COLO829 (cell line): ENCODE measurements around the gene MYCBP2.
A peak's percentile ranks its signal among the peaks of the same experiment; 100 is the strongest.
"Not testable (repeated sequence)": the region's sequence is repeated elsewhere in the genome, so short reads cannot be mapped to it uniquely, and the experiment has no call there.

ENCODE experiments used
- DNase-seq: peaks from one replicate; pipeline ENCODE4 v3.0.0; 2012; ENCODE audit warnings: low spot score

The MYCBP2 gene

DNA sequence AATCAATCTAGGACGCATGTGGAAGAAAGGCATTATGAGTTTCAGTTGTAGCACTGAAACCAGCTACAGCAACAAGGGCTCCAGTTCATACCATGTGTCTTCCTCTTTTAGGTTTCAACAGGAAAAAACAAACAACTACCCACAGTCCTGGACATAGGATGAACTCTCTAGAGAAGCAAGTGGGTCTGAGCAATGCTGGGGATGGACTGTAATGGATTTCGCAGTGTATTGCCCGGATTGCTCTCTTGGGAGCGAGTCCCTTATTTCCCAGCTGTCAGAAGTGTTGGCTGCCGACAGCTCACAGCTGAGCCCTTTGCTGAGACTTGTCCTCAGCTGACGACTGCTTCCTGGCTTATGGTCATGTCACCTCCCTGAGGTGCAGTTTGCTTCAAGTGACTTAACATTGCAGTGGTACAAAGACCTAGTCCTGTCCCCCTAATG lies 12.1 kb upstream of the MYCBP2 start:
- no peak for DNase-seq

DNA sequence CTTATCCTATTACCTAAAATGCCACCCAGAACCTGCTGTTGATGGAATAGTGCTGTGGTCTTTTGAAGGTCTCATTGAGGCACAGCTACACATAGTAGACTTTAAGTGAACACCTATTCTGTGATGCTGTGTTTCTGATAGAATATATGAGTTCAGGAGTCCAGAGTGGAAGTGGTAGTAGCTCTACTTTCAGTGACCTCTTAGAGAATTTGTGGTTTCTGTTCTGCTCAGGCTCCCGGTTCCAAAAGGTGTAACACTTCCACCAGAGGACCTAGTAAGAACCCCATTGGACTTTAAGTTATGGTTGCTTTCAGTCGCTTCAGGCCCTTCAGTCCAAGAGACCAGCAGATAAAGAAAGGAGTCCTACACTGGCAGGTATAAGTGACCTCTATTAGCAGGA lies 11.4 kb upstream of the MYCBP2 start:
- DNase-seq, result no peak

DNA sequence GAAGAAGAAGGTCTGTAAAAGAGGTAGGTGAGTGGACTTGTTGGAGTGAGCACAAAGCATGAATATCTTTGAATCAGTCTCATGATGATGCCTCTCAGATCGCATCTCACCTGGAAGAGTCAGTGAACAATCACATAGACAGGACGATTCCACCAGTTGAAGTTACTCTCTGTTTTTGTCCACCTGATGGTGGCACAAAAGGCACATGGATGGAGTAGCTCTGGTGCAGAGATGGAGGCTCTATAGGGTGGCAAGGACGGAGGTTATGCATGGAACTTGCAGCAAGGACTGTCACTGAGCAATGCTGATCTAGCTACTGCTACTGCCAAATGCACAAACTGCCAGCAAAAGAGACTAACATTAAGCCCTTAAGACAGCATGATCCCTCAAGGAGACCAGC lies 10.3 kb upstream of the MYCBP2 start:
- DNase-seq, result no peak

DNA sequence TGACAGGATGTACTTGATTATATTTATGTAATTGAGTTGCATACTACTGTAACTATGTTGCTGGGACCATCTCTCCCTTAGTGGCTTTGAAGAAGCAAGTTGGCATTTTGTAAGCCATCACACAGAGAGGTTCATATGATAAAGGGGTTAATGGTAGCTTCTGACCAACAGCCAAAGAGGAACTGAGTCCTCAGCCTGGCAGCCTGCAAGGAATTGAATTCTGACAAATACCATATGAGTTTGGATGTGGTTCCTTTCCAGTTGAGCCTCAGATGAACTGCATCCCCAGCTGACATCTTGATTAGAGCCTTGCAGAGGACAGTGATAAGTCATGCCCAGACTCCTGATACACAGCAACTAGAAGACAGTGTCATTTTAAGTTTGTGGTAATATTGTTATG lies 8.6 kb upstream of the MYCBP2 start:
- no peak for DNase-seq

DNA sequence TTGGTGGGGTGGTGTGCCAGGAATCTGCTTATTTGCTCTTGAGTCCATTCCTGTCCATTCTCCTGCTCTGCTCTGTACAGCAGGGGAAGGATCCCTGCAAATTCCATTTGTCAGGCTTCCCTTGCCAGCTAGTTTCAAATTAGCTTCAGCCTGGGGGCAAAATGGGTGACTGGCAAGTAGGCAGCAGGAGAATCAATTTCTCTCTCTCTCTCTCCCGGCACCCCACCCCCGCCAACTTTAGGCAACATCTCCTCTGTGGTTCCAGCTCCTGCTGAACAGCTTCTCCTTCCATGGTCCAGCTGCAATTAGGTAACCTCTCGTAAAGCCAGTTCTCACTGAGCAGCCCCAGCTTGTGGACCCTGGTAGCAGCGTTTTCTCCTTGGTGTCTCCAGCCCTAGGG lies 6.7 kb upstream of the MYCBP2 start:
- DNase-seq, result no peak

DNA sequence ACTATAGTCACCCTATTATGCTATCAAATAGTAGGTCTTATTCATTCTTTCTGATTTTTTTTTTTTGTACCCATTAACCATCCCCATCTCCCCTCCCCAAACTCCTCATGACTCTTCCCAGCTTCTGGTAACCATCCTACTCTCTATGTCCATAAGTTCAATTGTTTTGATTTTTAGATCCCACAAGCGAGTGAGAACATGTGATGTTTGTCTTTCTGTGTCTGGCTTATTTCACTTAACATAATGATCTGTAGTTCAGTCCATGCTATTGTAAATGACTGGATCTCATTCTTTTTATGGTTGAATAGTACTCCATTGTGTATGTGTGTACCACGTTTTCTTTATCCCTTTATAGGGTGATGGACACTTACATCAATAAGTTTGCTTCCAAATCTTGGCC lies 4.5 kb upstream of the MYCBP2 start:
- DNase-seq, result no peak

DNA sequence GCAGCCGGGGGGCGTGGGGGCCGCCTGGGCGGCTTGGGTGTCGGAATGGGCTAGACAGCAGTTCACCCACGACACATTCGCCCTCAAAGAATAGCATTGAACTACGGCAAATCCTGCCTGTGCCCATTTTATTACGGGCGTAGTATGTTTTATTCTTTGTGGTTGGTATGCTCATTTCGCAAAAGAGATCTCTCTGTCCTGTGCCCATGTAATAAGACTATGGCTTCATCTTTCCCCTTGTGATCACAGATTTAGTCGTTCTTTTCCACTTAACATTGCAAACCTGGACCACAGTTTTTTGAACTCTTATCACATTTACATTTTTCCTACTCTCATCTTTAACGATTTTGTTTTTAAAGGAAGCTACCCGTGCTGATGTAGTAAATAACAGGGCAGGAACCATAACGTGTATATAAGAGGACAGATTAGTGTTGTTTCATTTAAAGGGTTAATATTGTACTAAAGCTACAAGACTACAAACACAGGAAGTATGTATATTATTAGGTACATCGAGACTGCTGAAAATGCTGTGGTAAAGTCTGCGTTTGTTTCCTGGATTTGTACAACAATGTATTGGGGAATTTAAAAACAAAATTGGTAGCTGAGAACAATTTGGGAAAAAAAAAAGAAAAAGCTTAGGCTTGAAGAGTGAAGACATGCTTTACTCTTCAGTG lies 3.2 kb upstream of the MYCBP2 start:
- no peak for DNase-seq

DNA sequence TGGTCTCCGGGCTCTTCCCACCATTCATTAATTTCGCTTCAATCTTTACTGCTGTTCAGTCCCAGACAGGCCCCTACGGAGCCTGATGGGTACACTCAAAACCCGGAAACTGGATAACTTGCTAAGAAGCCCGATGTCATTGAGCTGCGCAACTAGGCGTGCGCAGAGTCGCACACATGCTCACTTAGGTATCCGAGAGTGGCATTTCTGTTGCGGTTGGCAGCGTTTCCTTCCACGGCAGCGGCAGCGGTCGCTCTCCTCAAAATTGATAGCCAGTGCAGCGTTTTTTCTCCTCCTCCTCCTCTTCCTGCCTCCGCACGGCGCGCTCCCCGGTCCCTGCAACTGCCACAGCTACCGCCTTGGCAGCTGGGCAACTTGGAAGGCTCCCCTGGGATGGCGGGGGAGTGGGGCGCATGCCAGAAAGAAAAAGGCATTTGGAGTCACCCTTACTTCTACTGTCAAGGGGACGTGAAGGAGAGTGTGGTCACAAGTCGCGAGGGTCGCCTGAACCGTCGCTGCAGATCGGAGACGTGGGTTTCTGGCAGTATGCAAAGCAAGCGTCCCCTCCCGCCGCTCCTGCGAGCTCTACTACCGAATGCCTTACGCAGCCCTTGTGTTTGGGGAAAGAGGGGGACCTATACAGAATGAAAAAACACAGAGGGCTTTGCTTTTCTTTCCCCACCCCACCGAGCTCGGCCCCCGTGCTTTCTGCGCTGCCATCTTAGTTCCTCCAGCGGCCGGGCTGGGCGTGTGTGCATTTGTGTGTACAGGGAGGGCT lies 2.4 kb upstream of the MYCBP2 start:
- peak; percentile 87 for DNase-seq

DNA sequence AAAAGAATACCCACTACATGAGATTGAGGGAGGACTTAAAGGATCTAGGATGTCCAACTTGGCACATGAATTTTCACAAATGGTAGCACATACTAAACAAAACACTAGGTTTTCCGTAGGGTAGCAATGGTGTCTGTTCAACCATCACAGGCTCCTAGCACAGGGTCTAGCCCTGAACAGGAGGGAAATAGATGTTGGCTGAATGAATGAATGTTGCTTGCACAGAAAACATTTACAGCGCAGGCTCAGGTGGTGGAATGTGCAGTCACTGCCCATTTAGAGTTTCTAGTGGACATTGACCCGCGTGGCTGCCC lies 1.9 kb upstream of the MYCBP2 start:
- DNase-seq, result no peak

DNA sequence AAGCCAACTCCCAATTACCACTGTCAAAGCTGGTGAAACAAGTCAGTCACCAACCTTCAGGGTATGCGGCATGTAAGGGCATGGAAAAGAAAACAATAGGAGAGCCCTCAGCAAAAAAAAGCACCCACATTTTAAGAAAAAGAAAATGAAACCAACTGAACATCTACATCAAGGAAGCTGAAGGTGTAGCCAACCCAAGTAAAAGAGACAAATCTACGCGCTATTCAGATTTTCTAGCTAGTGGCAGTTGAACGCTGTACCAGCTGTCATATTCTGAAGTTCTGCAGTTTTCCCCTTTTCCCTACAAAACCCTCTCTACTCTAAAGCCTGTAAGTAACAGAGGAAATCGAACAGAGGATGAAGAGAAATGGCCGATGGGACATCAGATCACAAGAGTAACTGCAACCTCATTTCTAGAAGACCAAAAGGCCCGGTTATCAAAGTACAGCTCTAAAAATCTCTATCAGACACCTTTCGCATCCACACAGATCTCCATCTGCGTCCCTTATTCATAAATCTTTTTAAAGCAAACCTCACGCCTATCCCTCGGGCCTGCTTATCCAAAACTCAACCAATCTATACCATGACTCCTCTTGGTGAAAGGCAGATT lies 1.4 kb downstream of the MYCBP2 start:
- no peak for DNase-seq

DNA sequence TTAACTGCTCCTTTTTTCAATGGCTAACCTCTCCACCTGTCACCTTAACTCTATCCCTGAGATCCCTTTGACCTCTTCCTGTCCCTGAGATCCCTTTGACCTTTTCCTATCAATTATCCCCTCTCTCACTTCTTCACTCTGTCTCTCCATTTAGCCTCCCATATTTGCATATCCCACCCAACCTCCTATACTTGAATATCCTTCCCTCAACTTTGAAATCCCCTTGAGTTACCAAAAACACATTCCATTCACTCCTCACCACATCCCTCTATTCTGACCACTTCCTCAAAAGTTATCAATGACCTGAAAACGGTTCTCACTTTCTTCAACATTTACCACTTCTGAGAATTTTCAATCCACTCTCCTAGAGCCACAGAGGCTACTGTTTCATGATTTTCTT lies 3.0 kb downstream of the MYCBP2 start:
- DNase-seq, result no peak

DNA sequence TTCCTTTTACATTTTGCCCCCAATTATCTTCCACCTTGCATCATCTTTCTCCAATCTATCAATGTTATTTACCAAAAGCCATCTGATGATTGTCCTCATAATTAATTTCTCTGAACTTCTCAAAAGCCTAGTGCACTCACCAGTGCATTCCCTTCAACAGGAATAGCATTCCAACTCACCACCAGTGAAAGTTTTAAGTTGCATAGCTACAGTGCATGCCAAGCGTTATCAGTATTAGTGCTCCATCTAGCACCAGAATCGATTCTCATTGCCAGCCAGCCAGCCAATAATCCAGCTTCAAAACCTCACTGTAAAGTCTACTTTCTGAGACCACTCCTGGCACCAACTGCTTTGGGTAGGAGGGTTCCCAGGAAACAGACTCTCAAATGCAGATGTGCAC lies 7.4 kb downstream of the MYCBP2 start:
- no peak for DNase-seq

DNA sequence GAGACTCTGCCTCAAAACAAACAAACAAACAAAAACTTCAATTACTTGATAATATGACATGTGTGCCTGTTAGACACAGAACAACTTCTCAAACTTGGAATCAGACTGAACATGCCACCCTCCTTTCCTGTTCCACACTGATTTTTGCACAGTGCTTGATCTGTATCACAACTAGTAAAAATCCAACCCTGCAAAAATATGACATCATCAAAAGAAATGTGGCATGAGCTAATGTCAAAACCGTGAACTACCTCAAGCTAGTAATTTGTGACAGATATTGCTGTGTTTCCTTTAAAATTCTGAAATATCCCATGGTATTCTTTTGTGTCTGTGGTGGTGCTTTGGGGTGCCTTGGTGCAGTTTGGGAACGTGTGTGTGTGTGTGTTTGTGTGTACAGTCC lies 8.2 kb downstream of the MYCBP2 start:
- DNase-seq, result no peak

DNA sequence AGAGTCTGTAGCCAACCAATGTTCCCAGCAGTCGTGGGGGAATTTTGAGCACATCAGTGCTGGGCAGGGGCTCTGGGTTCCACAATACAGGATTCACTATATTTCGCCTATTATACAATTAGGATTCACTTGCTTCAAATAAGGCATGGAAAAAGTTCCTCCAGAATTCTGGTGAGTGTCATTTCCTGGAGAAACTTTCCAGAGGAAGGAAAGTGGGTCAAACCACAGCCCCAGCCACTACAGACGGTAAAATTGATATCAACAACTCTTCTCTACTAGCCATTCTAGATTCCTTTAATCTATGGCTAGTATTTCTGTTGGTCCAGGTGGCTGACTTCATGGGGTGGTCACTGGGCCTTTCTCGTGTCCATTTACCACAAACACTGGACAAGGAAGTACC lies 10.5 kb downstream of the MYCBP2 start:
- DNase-seq, result no peak

DNA sequence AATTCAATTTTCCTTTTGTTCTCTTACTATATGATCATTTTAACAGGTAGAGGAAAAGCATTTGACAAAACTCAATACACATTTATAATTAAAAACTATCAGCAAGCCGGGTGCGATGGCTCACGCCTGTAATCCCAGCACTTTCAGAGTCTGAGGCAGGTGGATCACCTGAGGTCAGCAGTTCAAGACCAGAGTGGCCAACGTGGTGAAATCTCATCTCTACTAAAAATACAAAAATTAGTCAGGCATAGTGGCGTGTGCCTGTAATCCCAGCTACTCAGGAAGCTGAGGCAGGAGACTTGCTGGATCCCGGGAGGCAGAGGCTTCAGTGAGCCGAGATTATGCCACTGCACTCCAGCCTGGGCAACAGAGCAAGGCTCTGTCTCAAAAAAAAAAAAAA lies 11.4 kb downstream of the MYCBP2 start:
- DNase-seq, result not testable (repeated sequence)

DNA sequence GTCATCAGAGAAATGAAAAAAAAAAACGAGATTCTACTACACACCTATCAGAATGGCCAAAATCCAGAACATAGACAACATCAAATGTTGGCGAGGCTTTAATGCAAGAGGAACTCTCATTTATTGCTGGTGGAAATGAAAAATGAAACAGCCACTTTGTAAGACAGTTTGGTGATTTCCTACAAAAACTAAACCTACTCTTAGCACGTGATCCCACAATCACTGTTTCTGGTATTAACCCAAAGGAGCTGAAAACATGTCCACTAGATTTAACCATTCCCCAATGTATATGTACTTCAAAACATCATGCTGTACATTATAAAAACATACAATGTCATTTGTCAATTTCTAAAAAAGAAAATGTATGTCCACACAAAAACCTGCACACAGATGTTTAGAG lies 13.0 kb downstream of the MYCBP2 start:
- DNase-seq, result no peak

DNA sequence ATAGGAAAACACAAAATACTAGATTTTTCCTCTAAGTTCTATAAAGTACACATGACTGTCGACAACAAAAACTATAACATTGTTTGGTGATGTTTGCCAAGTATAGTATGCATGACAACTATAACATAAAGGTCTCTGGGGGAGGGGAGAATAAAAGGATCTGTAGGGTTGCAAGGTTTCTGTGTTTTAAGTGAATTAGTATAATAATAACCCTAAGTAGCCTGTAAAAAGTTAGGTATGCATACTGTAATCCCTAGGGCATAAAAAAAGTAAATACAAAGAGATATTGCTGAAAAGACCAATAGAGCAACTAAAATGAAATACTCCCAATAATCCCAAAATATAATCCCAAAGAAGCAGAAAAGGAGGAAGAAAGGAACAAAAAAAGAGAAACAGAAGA lies 14.6 kb downstream of the MYCBP2 start:
- no peak for DNase-seq

DNA sequence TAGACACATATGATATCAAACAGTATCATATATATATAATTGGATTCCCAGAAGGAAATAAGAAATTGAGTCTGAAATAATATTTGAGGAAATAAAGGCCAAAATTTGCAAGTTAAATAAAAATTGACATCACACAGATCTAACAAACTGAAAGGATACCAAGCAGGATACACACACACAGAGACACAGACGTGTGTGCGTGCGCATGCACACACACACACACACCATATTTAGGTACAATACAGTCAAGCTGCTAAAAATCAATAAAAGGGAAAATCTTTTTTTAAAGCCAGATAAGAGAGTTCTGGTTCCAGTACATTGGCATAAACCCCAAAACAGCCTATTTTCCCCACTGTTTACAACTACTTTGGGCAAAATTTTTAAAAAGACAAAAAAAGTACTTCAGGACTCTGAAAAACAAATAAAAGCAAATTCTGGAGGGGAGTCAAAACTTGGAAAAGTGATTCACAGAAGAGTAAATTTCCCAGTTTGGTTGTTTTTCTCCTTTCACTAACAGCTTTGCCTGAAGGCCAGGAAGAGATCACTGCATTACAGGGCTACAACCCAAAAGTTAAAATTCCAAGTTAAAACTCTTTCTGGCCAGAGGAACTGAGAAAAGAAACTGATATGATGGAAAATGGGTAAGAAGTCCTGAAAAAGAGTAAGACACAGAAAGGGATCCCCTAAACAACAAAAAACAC lies 16.2 kb downstream of the MYCBP2 start:
- DNase-seq, result no peak

DNA sequence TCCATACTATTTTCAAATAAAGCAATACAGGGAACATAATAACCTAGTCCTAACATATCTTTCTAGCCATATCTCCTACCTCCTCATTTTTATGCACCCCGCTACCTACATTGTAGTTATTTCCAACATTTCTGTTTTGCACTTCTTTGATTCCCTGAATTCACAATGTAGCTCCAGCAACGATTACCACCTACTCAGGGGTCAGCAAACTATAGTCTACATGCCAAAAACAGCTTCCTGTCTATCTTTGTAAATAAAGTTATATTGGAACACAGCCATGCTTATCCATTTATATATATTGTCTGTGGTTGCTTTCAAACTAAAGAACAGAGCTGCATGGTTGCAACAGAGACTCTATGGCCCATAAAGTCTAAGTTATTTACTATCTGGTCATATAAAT lies 16.7 kb downstream of the MYCBP2 start:
- no peak for DNase-seq

DNA sequence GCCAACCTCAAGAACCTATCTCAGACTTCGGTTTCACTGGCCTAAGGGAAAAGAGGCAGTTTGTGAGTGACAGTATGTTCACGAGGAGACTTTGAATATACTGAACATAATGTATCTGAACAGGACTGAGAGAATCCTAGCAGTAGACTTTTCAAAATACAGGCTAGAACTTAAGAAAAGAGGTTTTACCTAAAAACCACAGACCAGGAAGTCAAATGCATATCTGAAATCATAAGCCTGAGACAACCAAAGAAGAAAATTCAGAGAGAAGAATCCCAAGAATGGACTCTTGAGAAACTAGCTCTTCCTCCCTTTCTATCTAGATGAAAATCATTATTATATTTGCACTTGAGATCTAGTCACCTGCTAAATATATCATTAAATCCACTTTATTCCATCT lies 17.6 kb downstream of the MYCBP2 start:
- no peak for DNase-seq

DNA sequence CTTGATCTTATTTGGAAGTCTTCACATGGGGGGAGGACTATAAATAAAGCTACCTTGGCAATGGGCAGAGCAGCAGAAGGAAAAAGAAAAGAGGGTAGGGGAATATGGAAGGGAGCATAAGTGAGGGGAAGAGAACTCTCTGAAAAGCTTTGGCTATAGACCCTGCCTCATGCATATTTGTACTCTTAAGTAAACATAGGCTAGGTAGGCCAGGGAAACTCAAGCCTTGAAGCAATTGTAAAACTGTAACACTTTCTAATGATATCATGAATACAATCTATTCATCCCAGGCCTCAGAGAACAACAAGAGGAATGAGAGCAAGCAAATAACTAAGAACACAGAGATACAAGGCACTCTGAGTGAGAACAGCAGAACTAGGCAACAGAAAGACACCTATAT lies 20.4 kb downstream of the MYCBP2 start:
- no peak for DNase-seq

DNA sequence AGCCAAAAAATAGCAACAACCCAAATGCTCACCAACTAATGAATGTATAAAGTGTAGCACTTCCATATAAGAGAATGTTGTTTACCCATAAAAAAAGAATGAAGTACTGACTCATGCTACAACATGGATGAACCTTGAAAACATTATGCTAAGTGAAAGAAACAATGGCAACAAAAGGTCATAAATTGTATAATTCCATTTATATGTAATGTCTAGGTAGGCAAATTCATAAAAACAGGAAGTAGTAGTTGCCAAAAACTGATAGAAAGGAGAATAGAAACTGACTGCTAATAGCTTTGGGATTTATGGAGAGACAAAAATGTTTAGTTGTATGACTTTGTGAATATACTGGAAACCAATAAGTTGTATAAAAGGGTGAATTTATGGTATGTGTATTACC lies 21.6 kb downstream of the MYCBP2 start:
- no peak for DNase-seq
